CD4-positive, CD25-positive, alpha-beta regulatory T cell (primary cell): ENCODE measurements around the gene DEFB112. TPM values are rescaled to one million over a fixed set of nuclear protein-coding genes. Genes with fewer than 3 reads are reported as not detected.

ENCODE experiments used
- ATAC-seq, 2 donors: fragments of 150-1000 bp; cut with Tn5 transposase; one replicate each; pipeline ENCODE4 v1.10.0; 2021; ENCODE audit warnings: low read depth in 2 of 2, moderate number of reproducible peaks in 2 of 2, moderate library complexity in 1 of 2
- DNase-seq, 3 donors: peaks; one replicate each; pipeline versions ENCODE4 v3.0.0 to v3.0.0-alpha.2; 2012 to 2022; ENCODE audit warnings: mixed read lengths in 1 of 3
- H3K27ac ChIP-seq: one replicate; pipeline ENCODE4 v1.7.0; 2013; ENCODE audit warnings: mild to moderate bottlenecking, low read length; ENCODE audit not compliant: insufficient read depth, poor library complexity, severe bottlenecking
- H3K27me3 ChIP-seq: one replicate; pipeline ENCODE4 v1.7.0; 2013; ENCODE audit warnings: low read length; ENCODE audit not compliant: control insufficient read depth, insufficient read depth
- H3K36me3 ChIP-seq: one replicate; pipeline ENCODE4 v1.7.0; 2013; ENCODE audit warnings: mild to moderate bottlenecking, low read length, moderate library complexity; ENCODE audit not compliant: control insufficient read depth, insufficient read depth
- H3K4me1 ChIP-seq: 2 replicates; pipeline ENCODE4 v1.7.0; 2013; ENCODE audit warnings: mild to moderate bottlenecking, low read length; ENCODE audit not compliant: insufficient read depth, control insufficient read depth, poor library complexity, severe bottlenecking
- H3K4me3 ChIP-seq: one replicate; pipeline ENCODE4 v1.7.0; 2013; ENCODE audit warnings: low read depth, mild to moderate bottlenecking, low read length, moderate library complexity
- H3K9me3 ChIP-seq, 2 experiments: 1 replicate in 1 of 2; 2 replicates in 1 of 2; pipeline ENCODE4 v1.7.0; 2013; ENCODE audit warnings: low read length in 2 of 2, mild to moderate bottlenecking in 1 of 2, moderate library complexity in 1 of 2; ENCODE audit not compliant: control insufficient read depth in 2 of 2
- H3K27ac Mint-ChIP-seq, 3 donors: one replicate each; pipeline ENCODE4 v1.8.0; 2020 to 2022; ENCODE audit warnings: mild to moderate bottlenecking in 3 of 3, mixed read lengths in 3 of 3, moderate library complexity in 2 of 3
- H3K27me3 Mint-ChIP-seq: one replicate; pipeline ENCODE4 v1.8.0; 2022; ENCODE audit warnings: mild to moderate bottlenecking, mixed read lengths
- H3K36me3 Mint-ChIP-seq: one replicate; pipeline ENCODE4 v1.8.0; 2020; ENCODE audit warnings: mixed read lengths
- H3K4me1 Mint-ChIP-seq, 4 donors: one replicate each; pipeline ENCODE4 v1.8.0; 2020 to 2022; ENCODE audit warnings: mixed read lengths in 4 of 4, mild to moderate bottlenecking in 1 of 4
- H3K4me3 Mint-ChIP-seq, 4 donors: one replicate each; pipeline ENCODE4 v1.8.0; 2020 to 2022; ENCODE audit warnings: mild to moderate bottlenecking in 4 of 4, mixed read lengths in 4 of 4, moderate library complexity in 3 of 4
- H3K9me3 Mint-ChIP-seq, 7 donors: one replicate each; pipeline ENCODE4 v1.8.0; 2020 to 2022; ENCODE audit warnings: mixed read lengths in 7 of 7, mild to moderate bottlenecking in 3 of 7, moderate library complexity in 2 of 7
- polyA plus RNA-seq, 4 donors: library from polyadenylated mRNA; unstranded; fragments of 300-500 nt; fragmentation: Illumina TruSeq; gene quantifications; one replicate each; pipeline ENCODE4 v1.2.3, GENCODE V29; 2021
- total RNA-seq: library from RNA; stranded (reverse); gene quantifications from one replicate; pipeline ENCODE4 v1.2.3, GENCODE V29; 2022

The DEFB112 gene
- total and polyA plus RNA-seq, 5 donors from 2014 or later: not detected

DNA sequence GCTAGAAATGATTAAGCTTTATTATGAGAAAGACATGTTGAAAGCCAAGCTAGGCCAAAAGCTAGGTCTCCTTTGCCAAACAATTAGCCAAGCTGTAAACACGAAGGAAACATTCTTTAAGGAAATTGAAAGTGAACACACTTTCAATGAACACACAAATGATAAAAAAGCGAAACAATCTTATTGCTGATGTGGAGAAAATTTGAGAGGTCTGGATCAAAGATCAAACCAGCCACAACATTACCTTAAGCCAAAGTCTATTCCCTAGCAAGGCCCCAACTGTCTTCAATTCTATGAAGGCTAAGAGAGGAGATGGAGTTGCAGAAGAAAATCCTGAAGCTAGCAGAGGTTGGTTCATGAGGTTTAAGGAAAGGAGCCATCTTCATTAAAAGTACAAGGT is 40.2 kb upstream of the DEFB112 start:
- ATAC-seq (no peak), DNase-seq (no peak)
- no peaks in the 10 kb centered on the region for H3K4me1 Mint-ChIP-seq
- no peak overlapping the region for H3K27ac Mint-ChIP-seq
- peaks cover 0 to 11% (median 0%) of the 10 kb centered on the region in 7 donors for H3K9me3 Mint-ChIP-seq
- H3K27me3 Mint-ChIP-seq: no peaks in the 10 kb centered on the region
- no peaks in the 10 kb centered on the region for H3K4me1 ChIP-seq
- H3K27me3 ChIP-seq: no peaks in the 10 kb centered on the region
- H3K4me3 Mint-ChIP-seq: no peak overlapping the region
- no peak overlapping the region for H3K4me3 ChIP-seq
- H3K9me3 ChIP-seq: no peaks in the 10 kb centered on the region
- H3K27ac ChIP-seq: no peak overlapping the region
- no peaks in the 10 kb centered on the region for H3K36me3 ChIP-seq
- H3K36me3 Mint-ChIP-seq: no peaks in the 10 kb centered on the region

DNA sequence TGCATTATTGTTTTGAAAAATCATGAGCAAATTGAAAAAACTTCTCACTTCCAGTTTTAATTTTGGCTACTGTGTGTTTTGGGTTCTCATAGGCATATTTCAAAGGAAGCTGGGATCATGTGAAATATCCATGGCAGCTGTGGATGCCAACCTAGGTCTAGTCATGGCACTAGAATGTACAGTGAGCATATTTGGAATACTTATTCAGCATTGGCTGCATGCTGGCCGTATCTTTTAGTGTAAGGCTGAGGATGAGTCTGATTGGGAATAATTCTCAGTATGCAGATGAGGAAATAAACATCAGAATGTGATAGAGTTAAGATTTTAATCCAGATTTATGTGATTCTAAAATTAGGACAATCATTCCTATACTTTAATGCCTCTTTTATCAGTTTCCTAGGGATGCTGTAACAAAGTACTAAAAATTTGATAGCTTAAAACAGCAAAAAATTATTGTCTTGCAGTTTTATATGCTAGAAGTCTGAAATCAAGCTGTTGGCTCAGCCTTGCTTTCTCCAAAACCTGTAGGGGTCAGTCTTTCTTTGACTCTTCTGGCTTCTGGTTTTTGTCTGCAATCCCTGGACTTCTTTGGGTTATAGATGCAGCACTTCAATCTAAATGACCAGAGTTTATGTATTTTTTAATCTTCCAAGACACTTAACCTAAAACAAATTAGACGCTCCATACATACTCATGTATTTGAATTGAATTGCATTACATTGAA is 37.7 kb upstream of the DEFB112 start:
- no peak overlapping the region for H3K27ac ChIP-seq
- H3K4me1 ChIP-seq: no peaks in the 10 kb centered on the region
- H3K36me3 Mint-ChIP-seq: no peaks in the 10 kb centered on the region
- H3K4me3 ChIP-seq: no peak overlapping the region
- ATAC-seq: no peak
- no peaks in the 10 kb centered on the region for H3K4me1 Mint-ChIP-seq
- DNase-seq: no peak
- H3K27me3 Mint-ChIP-seq: no peaks in the 10 kb centered on the region
- no peaks in the 10 kb centered on the region for H3K36me3 ChIP-seq
- no peaks in the 10 kb centered on the region for H3K27me3 ChIP-seq
- H3K9me3 Mint-ChIP-seq: peaks cover 0 to 16% (median 0%) of the 10 kb centered on the region in 7 donors
- no peak overlapping the region for H3K27ac Mint-ChIP-seq
- no peak overlapping the region for H3K4me3 Mint-ChIP-seq
- H3K9me3 ChIP-seq: no peaks in the 10 kb centered on the region

DNA sequence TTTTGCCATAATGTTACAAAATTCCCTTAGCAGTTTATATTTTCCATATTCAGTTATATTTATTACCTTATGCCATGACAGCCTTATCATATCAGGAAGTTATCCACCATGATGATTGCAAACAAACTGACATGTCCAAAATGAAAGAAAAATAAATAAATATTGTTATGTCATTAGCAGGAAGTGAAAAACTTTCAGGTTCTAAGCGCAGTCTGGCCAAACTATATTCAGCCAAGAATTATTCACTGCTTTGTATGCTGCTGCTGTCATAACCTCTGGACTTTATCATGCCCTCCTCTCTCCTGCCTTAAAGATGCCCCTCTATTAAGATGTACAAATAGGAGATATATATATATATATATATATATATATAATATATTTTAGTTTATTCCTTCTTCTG is 27.7 kb upstream of the DEFB112 start:
- H3K4me1 Mint-ChIP-seq: no peaks in the 10 kb centered on the region
- no peak overlapping the region for H3K4me3 Mint-ChIP-seq
- H3K27me3 Mint-ChIP-seq: no peaks in the 10 kb centered on the region
- H3K27ac Mint-ChIP-seq: no peak overlapping the region
- Histone ChIP-seq H3K4me3 (no peak overlapping the region), H3K27me3 (no peaks in the 10 kb centered on the region), H3K36me3 (no peaks in the 10 kb centered on the region), H3K4me1 (no peaks in the 10 kb centered on the region), H3K9me3 (no peaks in the 10 kb centered on the region), H3K27ac (no peak overlapping the region)
- ATAC-seq (no peak), DNase-seq (no peak)
- H3K36me3 Mint-ChIP-seq: no peaks in the 10 kb centered on the region
- peaks cover 1 to 12% (median 4%) of the 10 kb centered on the region in 7 donors for H3K9me3 Mint-ChIP-seq

DNA sequence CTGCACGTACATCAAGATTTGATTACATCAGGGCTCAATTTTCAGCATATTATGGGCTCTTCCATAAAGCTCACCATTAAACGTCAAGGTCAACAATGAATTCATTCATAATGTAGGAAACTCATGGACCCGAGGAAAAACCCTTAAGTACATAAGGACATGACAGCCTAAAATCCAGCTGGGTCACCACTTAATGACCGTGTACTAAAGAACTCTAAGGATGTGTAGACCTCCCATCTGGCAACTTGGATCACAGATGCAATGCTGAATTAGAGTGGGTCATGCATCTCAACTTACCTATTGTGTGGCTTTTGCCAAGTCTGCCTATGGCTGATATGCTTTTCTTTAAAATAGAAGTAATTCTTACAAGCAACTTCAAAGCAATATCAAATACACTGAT is 26.7 kb upstream of the DEFB112 start:
- Histone ChIP-seq H3K4me3 (no peak overlapping the region), H3K27me3 (no peaks in the 10 kb centered on the region), H3K27ac (no peak overlapping the region), H3K9me3 (no peaks in the 10 kb centered on the region), H3K36me3 (no peaks in the 10 kb centered on the region), H3K4me1 (no peaks in the 10 kb centered on the region)
- ATAC-seq (no peak), DNase-seq (no peak)
- Mint-ChIP-seq H3K27me3 (no peaks in the 10 kb centered on the region), H3K27ac (no peak overlapping the region), H3K9me3 (peaks cover 2 to 12% (median 4%) of the 10 kb centered on the region in 7 donors), H3K4me3 (no peak overlapping the region), H3K4me1 (no peaks in the 10 kb centered on the region), H3K36me3 (no peaks in the 10 kb centered on the region)

DNA sequence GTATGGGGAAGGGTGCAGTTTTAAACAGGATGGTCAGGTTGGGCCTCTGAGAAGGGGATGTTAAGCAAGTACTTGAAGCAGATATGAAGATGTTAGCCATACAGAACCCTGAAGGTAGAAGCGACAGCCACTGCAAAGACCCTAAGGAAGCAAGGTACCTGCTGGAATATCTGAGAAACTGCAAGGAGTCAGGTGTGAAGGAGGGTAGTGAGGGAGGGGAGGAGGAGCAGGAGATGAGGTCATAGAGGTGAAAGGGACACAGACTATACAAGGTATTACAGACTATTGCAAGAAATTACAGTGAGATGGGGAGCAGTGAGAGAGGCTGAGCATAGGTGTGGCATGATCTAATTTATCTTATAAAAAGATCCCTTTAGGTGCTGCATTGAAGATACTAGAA is 22.2 kb upstream of the DEFB112 start:
- Histone ChIP-seq H3K4me1 (no peaks in the 10 kb centered on the region), H3K36me3 (no peaks in the 10 kb centered on the region), H3K27ac (no peak overlapping the region), H3K9me3 (no peaks in the 10 kb centered on the region), H3K27me3 (no peaks in the 10 kb centered on the region), H3K4me3 (no peak overlapping the region)
- no peak overlapping the region for H3K4me3 Mint-ChIP-seq
- no peak for DNase-seq
- H3K27me3 Mint-ChIP-seq: no peaks in the 10 kb centered on the region
- no peaks in the 10 kb centered on the region for H3K4me1 Mint-ChIP-seq
- H3K9me3 Mint-ChIP-seq: peaks cover 0 to 10% (median 2%) of the 10 kb centered on the region in 7 donors
- ATAC-seq: no peak
- no peak overlapping the region for H3K27ac Mint-ChIP-seq
- no peaks in the 10 kb centered on the region for H3K36me3 Mint-ChIP-seq

DNA sequence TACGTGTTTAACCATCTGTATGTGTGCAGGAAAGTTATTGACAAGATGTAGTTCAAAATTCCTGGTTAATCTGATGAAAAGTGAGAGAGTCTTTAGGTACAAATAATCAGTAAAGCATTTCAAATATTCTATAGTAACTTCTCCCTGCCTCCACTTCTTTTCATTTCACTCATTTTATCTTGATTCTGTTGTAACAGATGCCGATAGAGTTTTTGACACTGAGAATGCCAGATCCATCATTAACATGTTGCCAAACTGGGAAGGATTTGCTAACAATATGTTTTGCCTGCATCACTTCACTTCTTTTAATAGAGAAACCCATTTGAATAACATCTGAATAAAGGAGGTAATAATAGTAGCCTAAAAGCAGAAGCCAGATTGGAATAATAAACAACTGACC is 20.4 kb upstream of the DEFB112 start:
- H3K27me3 ChIP-seq: no peaks in the 10 kb centered on the region
- no peak for DNase-seq
- H3K27ac ChIP-seq: no peak overlapping the region
- no peak for ATAC-seq
- no peaks in the 10 kb centered on the region for H3K4me1 Mint-ChIP-seq
- H3K36me3 ChIP-seq: no peaks in the 10 kb centered on the region
- H3K9me3 Mint-ChIP-seq: peaks cover 0 to 10% (median 4%) of the 10 kb centered on the region in 7 donors
- no peak overlapping the region for H3K4me3 Mint-ChIP-seq
- no peak overlapping the region for H3K4me3 ChIP-seq
- H3K9me3 ChIP-seq: no peaks in the 10 kb centered on the region
- H3K27me3 Mint-ChIP-seq: no peaks in the 10 kb centered on the region
- H3K27ac Mint-ChIP-seq: no peak overlapping the region
- H3K4me1 ChIP-seq: no peaks in the 10 kb centered on the region
- no peaks in the 10 kb centered on the region for H3K36me3 Mint-ChIP-seq

DNA sequence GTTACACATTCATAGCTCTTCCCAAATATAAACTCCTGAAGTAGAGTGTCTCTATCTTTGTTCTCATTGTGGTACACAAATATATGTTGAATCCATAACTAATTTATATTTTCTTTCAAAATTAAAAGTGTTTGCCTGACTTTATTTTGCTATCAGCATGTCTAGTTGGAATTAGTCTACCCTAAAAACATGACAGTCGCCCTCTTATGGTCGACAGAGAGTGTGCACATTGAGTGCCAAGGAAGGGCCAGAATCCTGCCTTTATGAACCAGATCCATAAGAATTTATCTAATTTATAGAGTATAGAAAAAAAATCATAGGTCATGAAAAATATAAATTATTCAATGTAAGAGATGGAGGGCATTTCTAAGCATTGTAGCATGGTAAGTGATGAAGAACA is 12.3 kb upstream of the DEFB112 start:
- H3K27me3 Mint-ChIP-seq: no peaks in the 10 kb centered on the region
- ATAC-seq: no peak
- no peaks in the 10 kb centered on the region for H3K36me3 Mint-ChIP-seq
- no peak overlapping the region for H3K27ac ChIP-seq
- DNase-seq: no peak
- H3K4me3 Mint-ChIP-seq: no peak overlapping the region
- no peaks in the 10 kb centered on the region for H3K9me3 ChIP-seq
- H3K4me1 Mint-ChIP-seq: no peaks in the 10 kb centered on the region
- H3K27me3 ChIP-seq: no peaks in the 10 kb centered on the region
- H3K4me1 ChIP-seq: no peaks in the 10 kb centered on the region
- no peak overlapping the region for H3K27ac Mint-ChIP-seq
- no peaks in the 10 kb centered on the region for H3K36me3 ChIP-seq
- H3K4me3 ChIP-seq: no peak overlapping the region
- peaks cover 0 to 14% (median 3%) of the 10 kb centered on the region in 7 donors for H3K9me3 Mint-ChIP-seq

DNA sequence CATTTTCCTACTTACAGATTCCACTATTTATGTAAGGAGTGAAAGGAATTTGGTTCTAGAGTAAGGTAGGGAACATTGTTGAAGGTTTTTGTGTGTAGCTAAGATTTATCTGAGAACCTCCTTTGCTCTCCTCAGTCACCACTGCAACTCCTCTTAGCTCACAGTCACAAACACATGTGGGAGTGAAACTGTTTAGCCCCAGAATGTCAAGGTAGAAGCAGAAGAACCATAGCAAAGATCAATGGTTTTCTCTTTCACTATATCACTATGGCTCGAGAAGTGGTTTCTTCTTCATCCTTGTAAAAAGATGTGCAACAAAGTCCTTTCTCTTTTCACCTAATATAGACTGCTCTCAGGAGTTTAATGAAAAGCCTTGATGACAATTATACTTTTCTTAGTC is 6.5 kb upstream of the DEFB112 start:
- no peak overlapping the region for H3K27ac ChIP-seq
- H3K4me1 ChIP-seq: no peaks in the 10 kb centered on the region
- no peaks in the 10 kb centered on the region for H3K4me1 Mint-ChIP-seq
- H3K27me3 ChIP-seq: no peaks in the 10 kb centered on the region
- no peak overlapping the region for H3K27ac Mint-ChIP-seq
- H3K36me3 Mint-ChIP-seq: no peaks in the 10 kb centered on the region
- no peaks in the 10 kb centered on the region for H3K27me3 Mint-ChIP-seq
- no peaks in the 10 kb centered on the region for H3K9me3 ChIP-seq
- H3K36me3 ChIP-seq: no peaks in the 10 kb centered on the region
- ATAC-seq: no peak
- no peak for DNase-seq
- H3K4me3 Mint-ChIP-seq: no peak overlapping the region
- H3K4me3 ChIP-seq: no peak overlapping the region
- peaks cover 0 to 5% (median 2%) of the 10 kb centered on the region in 7 donors for H3K9me3 Mint-ChIP-seq
